ENCODE measurements around the gene ESAM.

- TF ChIP-seq CTCF (optimal IDR thresholded peaks at IDR 0.05 in 1 of 3, IDR thresholded peaks at IDR 0.05 in 1 of 3, conservative IDR thresholded peaks at IDR 0.05 in 1 of 3; ENCODE audit: extremely low read depth in 1 of 3, insufficient read depth in 2 of 3, low read length in 3 of 3) (no peak), EZH2 (IDR thresholded peaks at IDR 0.05; ENCODE audit: low read length) (no peak)
Measured at GRCh38 chr11:124769806-124770774, 8.0 kb upstream of the ESAM start.
